NCI-H1092 treated with DMSO at 0.1 percent for 48 hours (cell line): Measurements from ENCODE around the gene CD248.
"Not testable (repeated sequence)": the region's sequence is repeated elsewhere in the genome, so short reads cannot be mapped to it uniquely, and the experiment has no call there.

Experiments used
- DNase-seq: peaks from one replicate; lab custom pipeline; 2025; lab: John Stamatoyannopoulos, UW

Gene CD248

GRCh38 chr11:66329165-66329673 lies 12.4 kb upstream of the CD248 start:
- no peak for DNase-seq

GRCh38 chr11:66328302-66329144 lies 11.7 kb upstream of the CD248 start:
- peak; percentile 65 for DNase-seq

GRCh38 chr11:66328031-66328301 lies 11.1 kb upstream of the CD248 start:
- no peak for DNase-seq

- DNase-seq: no peak
Measured at GRCh38 chr11:66327171-66328030, 10.6 kb upstream of the CD248 start.

- no peak for DNase-seq
Measured at GRCh38 chr11:66326261-66327111, 9.6 kb upstream of the CD248 start.

- DNase-seq: no peak
Measured at GRCh38 chr11:66325263-66325671, 8.4 kb upstream of the CD248 start.

- no peak for DNase-seq
Measured at GRCh38 chr11:66324664-66325063, 7.8 kb upstream of the CD248 start.

GRCh38 chr11:66323684-66324083 lies 6.8 kb upstream of the CD248 start:
- no peak for DNase-seq

- no peak for DNase-seq
Measured at GRCh38 chr11:66322732-66323427, 6.0 kb upstream of the CD248 start.

- no peak for DNase-seq
Measured at GRCh38 chr11:66321606-66322005, 4.8 kb upstream of the CD248 start.

GRCh38 chr11:66320748-66321147 lies 3.9 kb upstream of the CD248 start:
- not testable (repeated sequence) for DNase-seq

- not testable (repeated sequence) for DNase-seq
Measured at GRCh38 chr11:66320289-66320688, 3.4 kb upstream of the CD248 start.

GRCh38 chr11:66318600-66318970 lies 1.7 kb upstream of the CD248 start:
- no peak for DNase-seq

- DNase-seq: no peak
Measured at GRCh38 chr11:66317723-66318599, 1.1 kb upstream of the CD248 start.

GRCh38 chr11:66317322-66317722 lies 478 bp upstream of the CD248 start:
- no peak for DNase-seq

GRCh38 chr11:66315921-66316811 lies 678 bp downstream of the CD248 start:
- DNase-seq: no peak

- DNase-seq: no peak
Measured at GRCh38 chr11:66315498-66315885, 1.4 kb downstream of the CD248 start.

GRCh38 chr11:66314561-66315497 lies 2.0 kb downstream of the CD248 start:
- no peak for DNase-seq

- DNase-seq: no peak
Measured at GRCh38 chr11:66314186-66314501, 2.7 kb downstream of the CD248 start.
